Measurements from ENCODE around the gene OTUD5.

The OTUD5 gene

GRCh38 chrX:48911412-48912182, 45.8 kb downstream of the OTUD5 start, which contains the start of gene SLC35A2:
Gene SLC35A2 (minus strand): TSS chrX:48911646. CDS start chrX:48911636, 10 bp downstream.
- TF ChIP-seq ELF4 (IDR thresholded peaks at IDR 0.05) (peak; percentile 68), CTBP1 (IDR thresholded peaks at IDR 0.05; ENCODE audit: borderline replicate concordance) (no peak), SP1 (IDR thresholded peaks at IDR 0.05) (no peak), LEF1 (IDR thresholded peaks at IDR 0.05; ENCODE audit: borderline replicate concordance) (no peak), BHLHE40 (IDR thresholded peaks at IDR 0.05; ENCODE audit: borderline replicate concordance) (no peak), PKNOX1 (IDR thresholded peaks at IDR 0.05) (peak; percentile 36; the same call in 1 of the 2 replicates)
- CTCF ChIA-PET: no interaction called here
- POLR2A ChIA-PET: interaction anchor here (0.6 to 2.6 kb wide), 7 partner anchors 8 to 174 kb away, joined by 3 to 26 read pairs (median 6); partner anchors contain the start of genes PQBP1 and TIMM17B
- DNase-seq (ENCODE audit: extremely low spot score): peak; percentile 75

- POLR2A ChIA-PET: interaction anchor here (1.0 to 2.6 kb wide), 6 partner anchors 7 to 174 kb away, joined by 3 to 26 read pairs (median 6); partner anchors contain the start of genes PQBP1 and TIMM17B
- no peak for DNase-seq (ENCODE audit: extremely low spot score)
- no peak for TF ChIP-seq ELF4 (IDR thresholded peaks at IDR 0.05)
- no peak for TF ChIP-seq NFRKB (IDR thresholded peaks at IDR 0.05)
- no peak for TF ChIP-seq LEF1 (IDR thresholded peaks at IDR 0.05; ENCODE audit: borderline replicate concordance)
- no peak for TF ChIP-seq FOXA1 (IDR thresholded peaks at IDR 0.05)
- TF ChIP-seq CTBP1 (IDR thresholded peaks at IDR 0.05; ENCODE audit: borderline replicate concordance): no peak
- no peak for TF ChIP-seq FOXM1 (IDR thresholded peaks at IDR 0.05; ENCODE audit: borderline replicate concordance)
- no peak for TF ChIP-seq ARNT (IDR thresholded peaks at IDR 0.05)
- TF ChIP-seq FOXK2 (IDR thresholded peaks at IDR 0.05): no peak
- TF ChIP-seq SUZ12 (IDR thresholded peaks at IDR 0.05): no peak
- no peak for TF ChIP-seq ZNF384 (IDR thresholded peaks at IDR 0.05)
- TF ChIP-seq TARDBP (IDR thresholded peaks at IDR 0.05): no peak
- no peak for TF ChIP-seq BHLHE40 (IDR thresholded peaks at IDR 0.05; ENCODE audit: borderline replicate concordance)
- no peak for TF ChIP-seq PKNOX1 (IDR thresholded peaks at IDR 0.05)
- no peak for TF ChIP-seq HDGF (IDR thresholded peaks at IDR 0.05; ENCODE audit: borderline replicate concordance)
- no peak for TF ChIP-seq SP1 (IDR thresholded peaks at IDR 0.05)
- TF ChIP-seq L3MBTL2 (conservative IDR thresholded peaks at IDR 0.05): no peak
- CTCF ChIA-PET: no interaction called here
These were observed 46.4 kb downstream of the OTUD5 start for GRCh38 chrX:48910926-48911411.

- ChIA-PET CTCF (no interaction called here), POLR2A (no interaction called here)
- DNase-seq (ENCODE audit: extremely low spot score): no peak
- no peak for TF ChIP-seq HDGF (IDR thresholded peaks at IDR 0.05; ENCODE audit: borderline replicate concordance)
- TF ChIP-seq ZNF384 (IDR thresholded peaks at IDR 0.05): no peak
- no peak for TF ChIP-seq FOXA1 (IDR thresholded peaks at IDR 0.05)
- no peak for TF ChIP-seq ELF4 (IDR thresholded peaks at IDR 0.05)
- no peak for TF ChIP-seq FOXK2 (IDR thresholded peaks at IDR 0.05)
- no peak for TF ChIP-seq TARDBP (IDR thresholded peaks at IDR 0.05)
- no peak for TF ChIP-seq FOXM1 (IDR thresholded peaks at IDR 0.05; ENCODE audit: borderline replicate concordance)
- TF ChIP-seq NFRKB (IDR thresholded peaks at IDR 0.05): no peak
- no peak for TF ChIP-seq ARNT (IDR thresholded peaks at IDR 0.05)
- TF ChIP-seq SP1 (IDR thresholded peaks at IDR 0.05): no peak
- TF ChIP-seq PKNOX1 (IDR thresholded peaks at IDR 0.05): no peak
- no peak for TF ChIP-seq SUZ12 (IDR thresholded peaks at IDR 0.05)
These were observed 47.6 kb downstream of the OTUD5 start for GRCh38 chrX:48909703-48910294.

GRCh38 chrX:48908600-48908999, 48.8 kb downstream of the OTUD5 start:
- CTCF ChIA-PET: no interaction called here
- DNase-seq (ENCODE audit: extremely low spot score): no peak
- no peak for TF ChIP-seq SP1 (IDR thresholded peaks at IDR 0.05)
- no peak for TF ChIP-seq CTBP1 (IDR thresholded peaks at IDR 0.05; ENCODE audit: borderline replicate concordance)
- TF ChIP-seq LEF1 (IDR thresholded peaks at IDR 0.05; ENCODE audit: borderline replicate concordance): no peak
- no peak for TF ChIP-seq ZNF384 (IDR thresholded peaks at IDR 0.05)
- no peak for TF ChIP-seq ELF4 (IDR thresholded peaks at IDR 0.05)
- no peak for TF ChIP-seq ARNT (IDR thresholded peaks at IDR 0.05)
- TF ChIP-seq FOXK2 (IDR thresholded peaks at IDR 0.05): no peak
- TF ChIP-seq PKNOX1 (IDR thresholded peaks at IDR 0.05): no peak
- no peak for TF ChIP-seq TARDBP (IDR thresholded peaks at IDR 0.05)
- TF ChIP-seq FOXA1 (IDR thresholded peaks at IDR 0.05): no peak
- TF ChIP-seq FOXM1 (IDR thresholded peaks at IDR 0.05; ENCODE audit: borderline replicate concordance): no peak
- no peak for TF ChIP-seq NFRKB (IDR thresholded peaks at IDR 0.05)
- TF ChIP-seq L3MBTL2 (conservative IDR thresholded peaks at IDR 0.05): no peak
- TF ChIP-seq SUZ12 (IDR thresholded peaks at IDR 0.05): no peak
- no peak for TF ChIP-seq BHLHE40 (IDR thresholded peaks at IDR 0.05; ENCODE audit: borderline replicate concordance)
- no peak for TF ChIP-seq HDGF (IDR thresholded peaks at IDR 0.05; ENCODE audit: borderline replicate concordance)
- POLR2A ChIA-PET: no interaction called here

All from HEK293T (cell line).